Panc1 (cell line): Measurements from ENCODE around the gene VAPA. TPM values are rescaled to one million over a fixed set of nuclear protein-coding genes. Genes with fewer than 3 reads are reported as not detected.

Experiments
- ATAC-seq: fragments of 200-7000 bp; cut with Tn5 transposase; 2 replicates; pipeline ENCODE4 v1.9.1; 2020; ENCODE audit warnings: mild to moderate bottlenecking, moderate library complexity
- BruUV-seq: library from RNA; stranded (reverse); fragments of 400-500 nt; replicated peaks from 2 replicates; lab custom pipeline; 2021; lab: Mats Ljungman, UMichigan
- CTCF ChIA-PET: fragments of 300-600 bp; sonication (Branson Sonifier 250); formaldehyde crosslinking; loops from one replicate; lab custom pipeline; 2022; ENCODE audit warnings: antibody characterized with exemption; lab: Charles Lee
- POLR2A ChIA-PET: fragments of 300-600 bp; sonication (Branson Sonifier 250); formaldehyde crosslinking; loops from one replicate; lab custom pipeline; 2022; ENCODE audit warnings: antibody characterized with exemption; lab: Charles Lee
- DNase-seq: peaks from one replicate; pipeline ENCODE4 v3.0.0-alpha.2; 2010; ENCODE audit warnings: low read depth, low spot score
- H3K27ac ChIP-seq: 2 replicates; pipeline ENCODE4 v1.5.1; 2011; ENCODE audit warnings: mild to moderate bottlenecking, low read length, inconsistent platforms
- H3K27me3 ChIP-seq: fragments of 200-500 bp; sonication (Bioruptor generic); 2 replicates; pipeline ENCODE4 v1.6.0; 2014; ENCODE audit warnings: low read length, inconsistent platforms; ENCODE audit not compliant: control insufficient read depth, insufficient read depth
- H3K36me3 ChIP-seq: fragments of 200-500 bp; sonication (Bioruptor generic); 2 replicates; pipeline ENCODE4 v1.5.1; 2014; ENCODE audit warnings: inconsistent platforms, mild to moderate bottlenecking, low read length, moderate library complexity; ENCODE audit not compliant: control insufficient read depth, insufficient read depth
- H3K4me1 ChIP-seq: 2 replicates; pipeline ENCODE4 v1.5.1; 2011; ENCODE audit warnings: inconsistent platforms, mild to moderate bottlenecking, low read length, moderate library complexity; ENCODE audit not compliant: control insufficient read depth, insufficient read depth
- H3K4me3 ChIP-seq, 2 experiments: 2 replicates each; pipeline ENCODE4 v1.5.1; 2011 to 2012; ENCODE audit warnings: low read depth in 2 of 2, low read length in 2 of 2, mild to moderate bottlenecking in 2 of 2, inconsistent platforms in 1 of 2, moderate library complexity in 1 of 2
- H3K9me3 ChIP-seq: fragments of 200-500 bp; sonication (Bioruptor generic); 2 replicates; pipeline ENCODE4 v1.5.1; 2014; ENCODE audit warnings: low read depth, mild to moderate bottlenecking, inconsistent platforms, low read length, moderate library complexity; ENCODE audit not compliant: control insufficient read depth, insufficient read depth
- POLR2AphosphoS5 ChIP-seq: IDR thresholded peaks from 2 replicates; pipeline ENCODE4 v1.6.1; 2012; ENCODE audit warnings: mild to moderate bottlenecking, low read depth, low read length, moderate library complexity
- SIN3A ChIP-seq: IDR thresholded peaks from 2 replicates; pipeline ENCODE4 v1.6.1; 2012; ENCODE audit warnings: low read depth, mild to moderate bottlenecking, low read length, moderate library complexity, borderline replicate concordance; ENCODE audit not compliant: insufficient read depth
- TCF7L2 ChIP-seq: IDR thresholded peaks from 2 replicates; pipeline ENCODE4 v1.6.1; 2011; ENCODE audit warnings: mild to moderate bottlenecking, low read depth, low read length, inconsistent platforms
- in situ Hi-C: cut with HindIII; loops from 2 replicates; pipeline ENCODE4 v1.10.0; 2016; ENCODE audit warnings: low sequenced_read_pairs, low pct_unique_long_range_greater_than_20kb
- intact Hi-C: fragments of 100-400 bp; cut with micrococcal nuclease; formaldehyde crosslinking; loops from one replicate; pipeline ENCODE4 v1.10.0; 2022; ENCODE audit not compliant: unreplicated experiment
- total RNA-seq: library from RNA; stranded (reverse); gene quantifications from one replicate; pipeline ENCODE4 v1.2.1, GENCODE V29; 2021; ENCODE audit not compliant: unreplicated experiment
- TF ChIP-seq, protein P1 (sequence below): fragments of 450-650 bp; IDR thresholded peaks from 2 replicates; pipeline ENCODE4 v1.5.1; 2017; ENCODE audit warnings: mild to moderate bottlenecking
- TF ChIP-seq, protein P2 (sequence below), 2 experiments: IDR thresholded peaks; 2 replicates each; pipeline ENCODE4 v1.6.1; 2011 to 2012; ENCODE audit warnings: low read depth in 2 of 2, control low read depth in 1 of 2, low read length in 1 of 2, mild to moderate bottlenecking in 1 of 2, moderate library complexity in 1 of 2; ENCODE audit not compliant: insufficient read depth in 1 of 2

VAPA gene
- total RNA-seq, 1 experiment from 2014 or later = 228 TPM

DNA sequence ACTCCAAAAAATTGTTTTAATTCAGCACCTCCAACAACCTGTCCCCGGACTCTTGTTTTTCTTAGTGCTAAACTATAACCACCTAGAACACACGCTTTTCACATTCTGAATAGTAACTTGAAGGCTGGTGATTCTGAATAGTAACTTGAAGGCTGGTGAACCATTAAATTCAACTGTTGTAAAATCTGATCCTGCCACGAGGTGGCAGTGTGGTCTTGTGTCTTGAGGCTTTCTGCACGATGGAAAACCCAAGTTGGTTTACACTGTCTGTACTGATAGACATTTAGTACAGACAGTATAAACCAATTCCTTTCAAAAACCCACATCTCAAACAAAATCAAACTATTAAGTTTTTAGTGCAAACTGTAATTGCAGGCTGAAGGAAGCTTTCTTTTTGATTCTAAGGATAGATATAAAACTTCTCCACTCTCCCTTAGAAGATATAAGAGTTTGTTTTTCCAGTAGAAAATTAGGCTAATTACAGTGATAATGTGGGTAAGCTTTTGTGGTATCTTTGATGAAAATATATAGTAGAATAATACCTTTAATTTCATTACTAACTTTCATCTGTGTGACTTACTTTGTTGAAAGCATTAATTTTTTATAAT is 57.6 kb downstream of the VAPA start:
- H3K9me3 ChIP-seq = peaks cover 13% of the 10 kb centered on the region; the same call in 1 of the 2 replicates
- TF ChIP-seq TCF7L2 = no peak
- TF ChIP-seq, protein P1, sequence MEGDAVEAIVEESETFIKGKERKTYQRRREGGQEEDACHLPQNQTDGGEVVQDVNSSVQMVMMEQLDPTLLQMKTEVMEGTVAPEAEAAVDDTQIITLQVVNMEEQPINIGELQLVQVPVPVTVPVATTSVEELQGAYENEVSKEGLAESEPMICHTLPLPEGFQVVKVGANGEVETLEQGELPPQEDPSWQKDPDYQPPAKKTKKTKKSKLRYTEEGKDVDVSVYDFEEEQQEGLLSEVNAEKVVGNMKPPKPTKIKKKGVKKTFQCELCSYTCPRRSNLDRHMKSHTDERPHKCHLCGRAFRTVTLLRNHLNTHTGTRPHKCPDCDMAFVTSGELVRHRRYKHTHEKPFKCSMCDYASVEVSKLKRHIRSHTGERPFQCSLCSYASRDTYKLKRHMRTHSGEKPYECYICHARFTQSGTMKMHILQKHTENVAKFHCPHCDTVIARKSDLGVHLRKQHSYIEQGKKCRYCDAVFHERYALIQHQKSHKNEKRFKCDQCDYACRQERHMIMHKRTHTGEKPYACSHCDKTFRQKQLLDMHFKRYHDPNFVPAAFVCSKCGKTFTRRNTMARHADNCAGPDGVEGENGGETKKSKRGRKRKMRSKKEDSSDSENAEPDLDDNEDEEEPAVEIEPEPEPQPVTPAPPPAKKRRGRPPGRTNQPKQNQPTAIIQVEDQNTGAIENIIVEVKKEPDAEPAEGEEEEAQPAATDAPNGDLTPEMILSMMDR = peak; percentile 79
- H3K4me3 ChIP-seq = no peak overlapping the region
- DNase-seq (peak; percentile 48), ATAC-seq (peak; percentile 74; the same call in 1 of the 2 replicates)
- H3K27me3 ChIP-seq = no peaks in the 10 kb centered on the region
- intact Hi-C loops = loop anchor here (1.0 kb wide), 1 partner anchor 549 kb away; no protein-coding TSS in a partner anchor
- CTCF ChIA-PET = interaction anchor here (1.2 kb wide), 1 partner anchor 549 kb away, joined by 4 read pairs; no protein-coding TSS in a partner anchor
- no TSS peak for BruUV-seq
- POLR2A ChIA-PET = no interaction called here
- no peaks in the 10 kb centered on the region for H3K4me1 ChIP-seq
- in situ Hi-C loops = no loop called here
- H3K27ac ChIP-seq = no peak overlapping the region
- no peaks in the 10 kb centered on the region for H3K36me3 ChIP-seq

GRCh38 chr18:9973470-9973869 is 59.7 kb downstream of the VAPA start:
- in situ Hi-C loops = no loop called here
- Histone ChIP-seq H3K4me1 (no peaks in the 10 kb centered on the region), H3K36me3 (no peaks in the 10 kb centered on the region), H3K4me3 (no peak overlapping the region), H3K9me3 (peaks cover 13% of the 10 kb centered on the region; the same call in 1 of the 2 replicates), H3K27me3 (no peaks in the 10 kb centered on the region), H3K27ac (no peak overlapping the region)
- TF ChIP-seq, protein P1 = no peak
- TF ChIP-seq SIN3A (no peak), POLR2AphosphoS5 (no peak), TCF7L2 (no peak)
- TF ChIP-seq, protein P2, sequence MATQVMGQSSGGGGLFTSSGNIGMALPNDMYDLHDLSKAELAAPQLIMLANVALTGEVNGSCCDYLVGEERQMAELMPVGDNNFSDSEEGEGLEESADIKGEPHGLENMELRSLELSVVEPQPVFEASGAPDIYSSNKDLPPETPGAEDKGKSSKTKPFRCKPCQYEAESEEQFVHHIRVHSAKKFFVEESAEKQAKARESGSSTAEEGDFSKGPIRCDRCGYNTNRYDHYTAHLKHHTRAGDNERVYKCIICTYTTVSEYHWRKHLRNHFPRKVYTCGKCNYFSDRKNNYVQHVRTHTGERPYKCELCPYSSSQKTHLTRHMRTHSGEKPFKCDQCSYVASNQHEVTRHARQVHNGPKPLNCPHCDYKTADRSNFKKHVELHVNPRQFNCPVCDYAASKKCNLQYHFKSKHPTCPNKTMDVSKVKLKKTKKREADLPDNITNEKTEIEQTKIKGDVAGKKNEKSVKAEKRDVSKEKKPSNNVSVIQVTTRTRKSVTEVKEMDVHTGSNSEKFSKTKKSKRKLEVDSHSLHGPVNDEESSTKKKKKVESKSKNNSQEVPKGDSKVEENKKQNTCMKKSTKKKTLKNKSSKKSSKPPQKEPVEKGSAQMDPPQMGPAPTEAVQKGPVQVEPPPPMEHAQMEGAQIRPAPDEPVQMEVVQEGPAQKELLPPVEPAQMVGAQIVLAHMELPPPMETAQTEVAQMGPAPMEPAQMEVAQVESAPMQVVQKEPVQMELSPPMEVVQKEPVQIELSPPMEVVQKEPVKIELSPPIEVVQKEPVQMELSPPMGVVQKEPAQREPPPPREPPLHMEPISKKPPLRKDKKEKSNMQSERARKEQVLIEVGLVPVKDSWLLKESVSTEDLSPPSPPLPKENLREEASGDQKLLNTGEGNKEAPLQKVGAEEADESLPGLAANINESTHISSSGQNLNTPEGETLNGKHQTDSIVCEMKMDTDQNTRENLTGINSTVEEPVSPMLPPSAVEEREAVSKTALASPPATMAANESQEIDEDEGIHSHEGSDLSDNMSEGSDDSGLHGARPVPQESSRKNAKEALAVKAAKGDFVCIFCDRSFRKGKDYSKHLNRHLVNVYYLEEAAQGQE (IDR thresholded peaks at IDR 0.05; ENCODE audit: insufficient read depth in 1 of 2, low read depth in 2 of 2, low read length in 1 of 2) = no peak
- no peak for ATAC-seq
- intact Hi-C loops = no loop called here
- CTCF ChIA-PET = no interaction called here
- DNase-seq = no peak
- BruUV-seq = no TSS peak
- POLR2A ChIA-PET = no interaction called here
